HCT116 (cell line): ENCODE results near the gene ZNF438. TPM values are rescaled to one million over a fixed set of nuclear protein-coding genes. Genes with fewer than 3 reads are reported as not detected.

ENCODE experiments used
- ATAC-seq: fragments of 200-7000 bp; cut with Tn5 transposase; 2 replicates; pipeline ENCODE4 v1.9.1; 2020; ENCODE audit warnings: mild to moderate bottlenecking, moderate library complexity
- BruUV-seq: library from RNA; stranded (reverse); fragments of 400-500 nt; replicated peaks from 2 replicates; lab custom pipeline; 2021; lab: Mats Ljungman, UMichigan
- CTCF ChIA-PET: fragments of 300-600 bp; sonication (Branson Sonifier 250); formaldehyde crosslinking; loops from one replicate; lab custom pipeline; 2021; ENCODE audit warnings: antibody characterized with exemption; lab: Charles Lee
- POLR2A ChIA-PET: fragments of 300-600, 350-600 bp; sonication (Branson Sonifier 250); formaldehyde crosslinking; loops from one replicate; lab custom pipeline; 2021; ENCODE audit warnings: antibody characterized with exemption; lab: Charles Lee
- RAD21 ChIA-PET, 2 experiments: fragments of 300-600 bp; sonication (Branson Sonifier 250); formaldehyde crosslinking; loops; one replicate each; lab custom pipeline; 2023; ENCODE audit warnings: low total read pairs in 2 of 2; ENCODE audit not compliant: uncharacterized antibody in 2 of 2, unreplicated experiment in 2 of 2, low non-redundant PET in 1 of 2; lab: Charles Lee
- DNase-seq: peaks from one replicate; pipeline ENCODE4 v3.0.0-alpha.2; 2010; ENCODE audit warnings: low read depth, low spot score
- H2AFZ ChIP-seq: fragments of 200-600 bp; shearing (Covaris generic), sonication (generic); 2 replicates; pipeline ENCODE4 v1.6.1; 2017; ENCODE audit warnings: low read depth, mixed run types, mixed read lengths, antibody characterized with exemption, low read length; ENCODE audit not compliant: poor library complexity, severe bottlenecking
- H3K27ac ChIP-seq: 2 replicates; pipeline ENCODE4 v1.5.1; 2012; ENCODE audit warnings: low read depth, low read length
- H3K27me3 ChIP-seq: fragments of 200-600 bp; sonication (generic); 2 replicates; pipeline ENCODE4 v1.6.1; 2016; ENCODE audit warnings: mixed run types, low read length, mixed read lengths; ENCODE audit not compliant: insufficient read depth
- H3K36me3 ChIP-seq, 2 experiments: fragments of 200-500 bp in 1 of 2; fragments of 200-600 bp in 1 of 2; sonication (Bioruptor generic) in 1 of 2; sonication (generic) in 1 of 2; 2 replicates each; pipeline versions ENCODE4 v1.5.1 to v1.6.1; 2014 to 2016; ENCODE audit warnings: low read length in 2 of 2, inconsistent platforms in 1 of 2, mixed read lengths in 1 of 2, mixed run types in 1 of 2; ENCODE audit not compliant: insufficient read depth in 2 of 2, control insufficient read depth in 1 of 2
- H3K4me1 ChIP-seq, 2 experiments: fragments of 200-600 bp in 1 of 2; sonication (generic) in 1 of 2; 2 replicates each; pipeline versions ENCODE4 v1.5.1 to v1.6.1; 2012 to 2017; ENCODE audit warnings: low read length in 2 of 2, inconsistent platforms in 1 of 2, mild to moderate bottlenecking in 1 of 2, mixed read lengths in 1 of 2, mixed run types in 1 of 2, moderate library complexity in 1 of 2; ENCODE audit not compliant: insufficient read depth in 2 of 2, control insufficient read depth in 1 of 2
- H3K4me2 ChIP-seq: fragments of 200-600 bp; sonication (generic); 2 replicates; pipeline ENCODE4 v1.6.1; 2017; ENCODE audit warnings: mixed run types, low read length, mixed read lengths
- H3K4me3 ChIP-seq, 2 experiments: fragments of 200-600 bp in 1 of 2; sonication (generic) in 1 of 2; replicated peaks in 1 of 2; 2 replicates each; pipeline ENCODE4 v1.5.1; 2011 to 2016; ENCODE audit warnings: low read length in 2 of 2, control low read depth in 1 of 2, low read depth in 1 of 2, mild to moderate bottlenecking in 1 of 2, mixed read lengths in 1 of 2, mixed run types in 1 of 2
- H3K79me2 ChIP-seq: fragments of 200-600 bp; sonication (generic); 2 replicates; pipeline ENCODE4 v1.6.1; 2017; ENCODE audit warnings: mild to moderate bottlenecking, mixed run types, low read length, moderate library complexity, mixed read lengths; ENCODE audit not compliant: insufficient read depth
- H3K9ac ChIP-seq: fragments of 200-600 bp; sonication (generic); 2 replicates; pipeline ENCODE4 v1.6.1; 2016; ENCODE audit warnings: low read length, mixed read lengths
- H3K9me2 ChIP-seq: fragments of 200-600 bp; sonication (generic), shearing (Covaris generic); 2 replicates; pipeline ENCODE4 v1.6.1; 2017; ENCODE audit warnings: mixed run types, mild to moderate bottlenecking, moderate library complexity; ENCODE audit not compliant: insufficient read depth
- H3K9me3 ChIP-seq, 2 experiments: fragments of 200-500 bp in 1 of 2; fragments of 200-600 bp in 1 of 2; sonication (Bioruptor generic) in 1 of 2; sonication (generic) in 1 of 2; 2 replicates each; pipeline ENCODE4 v1.6.1; 2014 to 2017; ENCODE audit warnings: low read length in 2 of 2, mixed read lengths in 2 of 2, inconsistent platforms in 1 of 2, low read depth in 1 of 2, mild to moderate bottlenecking in 1 of 2, mixed run types in 1 of 2, moderate library complexity in 1 of 2; ENCODE audit not compliant: control insufficient read depth in 1 of 2, insufficient read depth in 1 of 2
- H4K20me1 ChIP-seq: fragments of 200-600 bp; sonication (generic), shearing (Covaris generic); 2 replicates; pipeline ENCODE4 v1.6.1; 2017; ENCODE audit warnings: mixed run types, mild to moderate bottlenecking, moderate library complexity; ENCODE audit not compliant: insufficient read depth
- ATF3 ChIP-seq: IDR thresholded peaks from 2 replicates; pipeline ENCODE4 v1.6.1; 2012
- CBX3 ChIP-seq: IDR thresholded peaks from 2 replicates; pipeline ENCODE4 v1.6.1; 2012; ENCODE audit warnings: low read depth
- CTCF ChIP-seq, 3 experiments: fragments of 200-600 bp in 1 of 3; sonication (generic) in 1 of 3; IDR thresholded peaks in 2 of 3; conservative IDR thresholded peaks in 1 of 3; 2 replicates each; pipeline ENCODE4 v1.5.1; 2012 to 2017; ENCODE audit warnings: low read depth in 2 of 3, low read length in 2 of 3, antibody characterized with exemption in 1 of 3, borderline replicate concordance in 1 of 3, control low read depth in 1 of 3, mild to moderate bottlenecking in 1 of 3, mixed read lengths in 1 of 3, mixed run types in 1 of 3, moderate library complexity in 1 of 3; ENCODE audit not compliant: insufficient read depth in 1 of 3
- ELF1 ChIP-seq: IDR thresholded peaks from 2 replicates; pipeline ENCODE4 v1.6.1; 2012; ENCODE audit warnings: low read depth, borderline replicate concordance
- EZH2 ChIP-seq: fragments of 200-600 bp; sonication (generic); IDR thresholded peaks from 2 replicates; pipeline ENCODE4 v1.6.1; 2017; ENCODE audit warnings: antibody characterized with exemption, mixed run types
- JUND ChIP-seq: IDR thresholded peaks from 2 replicates; pipeline ENCODE4 v1.6.1; 2012
- MAX ChIP-seq: IDR thresholded peaks from 2 replicates; pipeline ENCODE4 v1.6.1; 2012
- POLR2AphosphoS5 ChIP-seq: IDR thresholded peaks from 2 replicates; pipeline ENCODE4 v1.6.1; 2011; ENCODE audit warnings: mild to moderate bottlenecking, low read depth, low read length, moderate library complexity
- YY1 ChIP-seq: IDR thresholded peaks from 2 replicates; pipeline ENCODE4 v1.6.1; 2011; ENCODE audit warnings: low read length, low read depth, moderate library complexity, mild to moderate bottlenecking; ENCODE audit not compliant: insufficient replicate concordance; ENCODE audit errors: extremely low read depth
- ZBTB33 ChIP-seq: IDR thresholded peaks from 2 replicates; pipeline ENCODE4 v1.6.1; 2011; ENCODE audit warnings: mild to moderate bottlenecking, low read length, moderate library complexity; ENCODE audit not compliant: insufficient replicate concordance; ENCODE audit errors: extremely low read depth
- intact Hi-C: fragments of 100-400 bp; cut with micrococcal nuclease; formaldehyde crosslinking; loops from 2 replicates; pipeline ENCODE4 v1.10.0; 2022
- total RNA-seq: library from RNA; stranded (reverse); gene quantifications from one replicate; pipeline ENCODE4 v1.2.1, GENCODE V29; 2021; ENCODE audit not compliant: unreplicated experiment

The ZNF438 gene
- total RNA-seq, 1 experiment from 2014 or later, result 3.3 TPM

- BruUV-seq, result no TSS peak
- CTCF ChIA-PET, result no interaction called here
- H2AFZ ChIP-seq, result no peak overlapping the region
- H3K27ac ChIP-seq, result no peak overlapping the region
- DNase-seq (no peak), ATAC-seq (no peak)
- no peaks in the 10 kb centered on the region for H3K79me2 ChIP-seq
- no peak overlapping the region for H3K4me3 ChIP-seq
- no peaks in the 10 kb centered on the region for H3K27me3 ChIP-seq
- RAD21 ChIA-PET, result no interaction called here
- POLR2A ChIA-PET, result no interaction called here
- H3K9ac ChIP-seq, result no peak overlapping the region
- no peaks in the 10 kb centered on the region for H3K36me3 ChIP-seq
- no peak overlapping the region for H3K4me2 ChIP-seq
- no peaks in the 10 kb centered on the region for H4K20me1 ChIP-seq
- TF ChIP-seq JUND, result no peak
- TF ChIP-seq POLR2AphosphoS5, result no peak
- no peak for TF ChIP-seq ELF1
- TF ChIP-seq EZH2, result no peak
- no peak for TF ChIP-seq CBX3
- TF ChIP-seq MAX, result no peak
- TF ChIP-seq ZBTB33, result no peak
- TF ChIP-seq ATF3, result no peak
- H3K9me2 ChIP-seq, result no peaks in the 10 kb centered on the region
- no peaks in the 10 kb centered on the region for H3K9me3 ChIP-seq
- intact Hi-C loops, result no loop called here
- no peaks in the 10 kb centered on the region for H3K4me1 ChIP-seq
These were observed 197.5 kb downstream of the ZNF438 start for GRCh38 chr10:30834153-30834552.

GRCh38 chr10:30833628-30833970, 198.1 kb downstream of the ZNF438 start:
- POLR2A ChIA-PET, result no interaction called here
- no peak for DNase-seq
- Histone ChIP-seq H3K4me3 (no peak overlapping the region), H2AFZ (no peak overlapping the region), H3K9ac (no peak overlapping the region), H3K9me2 (no peaks in the 10 kb centered on the region), H3K4me1 (no peaks in the 10 kb centered on the region), H3K4me2 (no peak overlapping the region), H3K27me3 (no peaks in the 10 kb centered on the region), H3K79me2 (no peaks in the 10 kb centered on the region), H3K36me3 (no peaks in the 10 kb centered on the region), H4K20me1 (no peaks in the 10 kb centered on the region), H3K9me3 (no peaks in the 10 kb centered on the region), H3K27ac (no peak overlapping the region)
- RAD21 ChIA-PET, result no interaction called here
- CTCF ChIA-PET, result no interaction called here
- BruUV-seq, result no TSS peak
- ATAC-seq, result peak; percentile 63; the same call in 1 of the 2 replicates
- TF ChIP-seq YY1 (no peak), CTCF (IDR thresholded peaks at IDR 0.05 in 2 of 3, conservative IDR thresholded peaks at IDR 0.05 in 1 of 3; ENCODE audit: borderline replicate concordance in 1 of 3, insufficient read depth in 1 of 3, low read depth in 2 of 3, low read length in 2 of 3) (peak in 2 of 3 experiments; percentile 12 to 25; a peak in 2 of 6 replicates), JUND (no peak), CBX3 (no peak)
- intact Hi-C loops, result no loop called here
